Prostate gland (tissue), 2 donors: Measurements from ENCODE around the gene IGLL5.
"Not testable (repeated sequence)": the region's sequence is repeated elsewhere in the genome, so short reads cannot be mapped to it uniquely, and the experiment has no call there.

Experiments used
- POLR2A ChIP-seq: fragments of 450-650 bp; IDR thresholded peaks from one replicate; pipeline ENCODE4 v1.6.1; 2016; ENCODE audit warnings: antibody characterized with exemption, mild to moderate bottlenecking
- TF ChIP-seq, protein P1 (sequence below), 4 experiments: fragments of 200-600 bp in 2 of 4; fragments of 450-650 bp in 2 of 4; sonication (generic) in 2 of 4; IDR thresholded peaks; 1 replicate in 3 of 4; 2 replicates in 1 of 4; pipeline ENCODE4 v1.5.1; 2016 to 2019; ENCODE audit warnings: antibody characterized with exemption in 4 of 4, mild to moderate bottlenecking in 2 of 4, moderate library complexity in 2 of 4

- TF ChIP-seq, protein P1, sequence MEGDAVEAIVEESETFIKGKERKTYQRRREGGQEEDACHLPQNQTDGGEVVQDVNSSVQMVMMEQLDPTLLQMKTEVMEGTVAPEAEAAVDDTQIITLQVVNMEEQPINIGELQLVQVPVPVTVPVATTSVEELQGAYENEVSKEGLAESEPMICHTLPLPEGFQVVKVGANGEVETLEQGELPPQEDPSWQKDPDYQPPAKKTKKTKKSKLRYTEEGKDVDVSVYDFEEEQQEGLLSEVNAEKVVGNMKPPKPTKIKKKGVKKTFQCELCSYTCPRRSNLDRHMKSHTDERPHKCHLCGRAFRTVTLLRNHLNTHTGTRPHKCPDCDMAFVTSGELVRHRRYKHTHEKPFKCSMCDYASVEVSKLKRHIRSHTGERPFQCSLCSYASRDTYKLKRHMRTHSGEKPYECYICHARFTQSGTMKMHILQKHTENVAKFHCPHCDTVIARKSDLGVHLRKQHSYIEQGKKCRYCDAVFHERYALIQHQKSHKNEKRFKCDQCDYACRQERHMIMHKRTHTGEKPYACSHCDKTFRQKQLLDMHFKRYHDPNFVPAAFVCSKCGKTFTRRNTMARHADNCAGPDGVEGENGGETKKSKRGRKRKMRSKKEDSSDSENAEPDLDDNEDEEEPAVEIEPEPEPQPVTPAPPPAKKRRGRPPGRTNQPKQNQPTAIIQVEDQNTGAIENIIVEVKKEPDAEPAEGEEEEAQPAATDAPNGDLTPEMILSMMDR (IDR thresholded peaks at IDR 0.05) = not testable (repeated sequence)
- not testable (repeated sequence) for TF ChIP-seq POLR2A
Measured at GRCh38 chr22:22900527-22901205, 13.1 kb downstream of the IGLL5 start.
